H7 (cell line): ENCODE results near the gene AOC3. TPM values are rescaled to one million over a fixed set of nuclear protein-coding genes. Genes with fewer than 3 reads are reported as not detected.
"Not testable (repeated sequence)": the region's sequence is repeated elsewhere in the genome, so short reads cannot be mapped to it uniquely, and the experiment has no call there.

Experiments used
- DNase-seq: peaks from one replicate; pipeline ENCODE4 v3.0.0; 2012
- H3K27me3 ChIP-seq: 2 replicates; pipeline ENCODE4 v1.6.0; 2011; ENCODE audit warnings: mild to moderate bottlenecking, low read length; ENCODE audit not compliant: control insufficient read depth, insufficient read depth
- H3K36me3 ChIP-seq: replicated peaks from 2 replicates; pipeline ENCODE4 v1.5.1; 2011; ENCODE audit warnings: low read length; ENCODE audit not compliant: control insufficient read depth, insufficient read depth
- H3K4me3 ChIP-seq: 2 replicates; pipeline ENCODE4 v1.5.1; 2011; ENCODE audit warnings: low read depth, mild to moderate bottlenecking, control low read depth, low read length, moderate library complexity; ENCODE audit not compliant: insufficient read depth
- total RNA-seq: library from RNA; depleted of rRNA; stranded (reverse); fragments of >200 nt; shearing (Covaris generic); gene quantifications from 2 replicates; pipeline ENCODE4 v1.2.3, GENCODE V29; 2014

Gene AOC3
- total RNA-seq, 1 experiment from 2014 or later = 0.31 TPM

- Histone ChIP-seq H3K4me3 (no peak overlapping the region), H3K27me3 (no peaks in the 10 kb centered on the region), H3K36me3 (no peaks in the 10 kb centered on the region)
- no peak for DNase-seq
Measured at GRCh38 chr17:42883802-42884558, 33.0 kb downstream of the AOC3 start.

- not testable (repeated sequence) for DNase-seq, H3K27me3 ChIP-seq, H3K4me3 ChIP-seq, H3K36me3 ChIP-seq
Measured at GRCh38 chr17:42885806-42886205, 34.8 kb downstream of the AOC3 start.

GRCh38 chr17:42886283-42887176 is 35.5 kb downstream of the AOC3 start:
- no peak overlapping the region for H3K4me3 ChIP-seq
- H3K36me3 ChIP-seq = no peaks in the 10 kb centered on the region
- no peak for DNase-seq
- H3K27me3 ChIP-seq = no peaks in the 10 kb centered on the region

- no peaks in the 10 kb centered on the region for H3K27me3 ChIP-seq
- DNase-seq = no peak
- H3K36me3 ChIP-seq = no peaks in the 10 kb centered on the region
- no peak overlapping the region for H3K4me3 ChIP-seq
Measured at GRCh38 chr17:42889809-42890208, 38.8 kb downstream of the AOC3 start.

GRCh38 chr17:42891539-42892152 is 40.6 kb downstream of the AOC3 start:
- DNase-seq = peak; percentile 70
- H3K27me3 ChIP-seq = no peaks in the 10 kb centered on the region
- no peaks in the 10 kb centered on the region for H3K36me3 ChIP-seq
- no peak overlapping the region for H3K4me3 ChIP-seq

GRCh38 chr17:42893359-42893758 is 42.4 kb downstream of the AOC3 start:
- Histone ChIP-seq H3K4me3 (no peak overlapping the region), H3K27me3 (no peaks in the 10 kb centered on the region), H3K36me3 (no peaks in the 10 kb centered on the region)
- no peak for DNase-seq

- no peak for DNase-seq
- Histone ChIP-seq H3K4me3 (no peak overlapping the region), H3K27me3 (no peaks in the 10 kb centered on the region), H3K36me3 (no peaks in the 10 kb centered on the region)
Measured at GRCh38 chr17:42894283-42895184, 43.5 kb downstream of the AOC3 start.

- Histone ChIP-seq H3K27me3 (no peaks in the 10 kb centered on the region), H3K4me3 (no peak overlapping the region), H3K36me3 (no peaks in the 10 kb centered on the region)
- no peak for DNase-seq
Measured at GRCh38 chr17:42895185-42895555, 44.2 kb downstream of the AOC3 start.

- DNase-seq = no peak
- Histone ChIP-seq H3K27me3 (no peaks in the 10 kb centered on the region), H3K4me3 (no peak overlapping the region), H3K36me3 (no peaks in the 10 kb centered on the region)
Measured at GRCh38 chr17:42898147-42898811, 47.3 kb downstream of the AOC3 start.

GRCh38 chr17:42899981-42900380 is 49.0 kb downstream of the AOC3 start:
- DNase-seq, H3K36me3 ChIP-seq: not testable (repeated sequence)

GRCh38 chr17:42900460-42901331 is 49.7 kb downstream of the AOC3 start, which contains the start of gene G6PC1:
Gene G6PC1 (plus strand): TSS chr17:42900799. CDS start chr17:42900877, 78 bp downstream.
- H3K36me3 ChIP-seq = no peaks in the 10 kb centered on the region
- no peak for DNase-seq
- no peak within 1 kb of the TSS for H3K4me3 ChIP-seq
- H3K27me3 ChIP-seq = no peaks in the 10 kb centered on the region

More at GRCh38 chr17:42899981-42900380, 49.0 kb downstream of the AOC3 start:
- not testable (repeated sequence) for H3K27me3 ChIP-seq, H3K4me3 ChIP-seq

GRCh38 chr17:42901535-42902229 is 50.7 kb downstream of the AOC3 start:
- H3K27me3 ChIP-seq = no peaks in the 10 kb centered on the region
- no peak for DNase-seq
- H3K4me3 ChIP-seq = no peak overlapping the region
- H3K36me3 ChIP-seq = no peaks in the 10 kb centered on the region
